ENCODE data around the gene TAS2R60. TPM values are rescaled to one million over a fixed set of nuclear protein-coding genes. Genes with fewer than 3 reads are reported as not detected.

Gene TAS2R60
- total RNA-seq, 4 donors from 2014 or later = 0.82 TPM; not detected in 3

GRCh38 chr7:143415742-143416397, 27.4 kb upstream of the TAS2R60 start:
- TF ChIP-seq, protein P1, sequence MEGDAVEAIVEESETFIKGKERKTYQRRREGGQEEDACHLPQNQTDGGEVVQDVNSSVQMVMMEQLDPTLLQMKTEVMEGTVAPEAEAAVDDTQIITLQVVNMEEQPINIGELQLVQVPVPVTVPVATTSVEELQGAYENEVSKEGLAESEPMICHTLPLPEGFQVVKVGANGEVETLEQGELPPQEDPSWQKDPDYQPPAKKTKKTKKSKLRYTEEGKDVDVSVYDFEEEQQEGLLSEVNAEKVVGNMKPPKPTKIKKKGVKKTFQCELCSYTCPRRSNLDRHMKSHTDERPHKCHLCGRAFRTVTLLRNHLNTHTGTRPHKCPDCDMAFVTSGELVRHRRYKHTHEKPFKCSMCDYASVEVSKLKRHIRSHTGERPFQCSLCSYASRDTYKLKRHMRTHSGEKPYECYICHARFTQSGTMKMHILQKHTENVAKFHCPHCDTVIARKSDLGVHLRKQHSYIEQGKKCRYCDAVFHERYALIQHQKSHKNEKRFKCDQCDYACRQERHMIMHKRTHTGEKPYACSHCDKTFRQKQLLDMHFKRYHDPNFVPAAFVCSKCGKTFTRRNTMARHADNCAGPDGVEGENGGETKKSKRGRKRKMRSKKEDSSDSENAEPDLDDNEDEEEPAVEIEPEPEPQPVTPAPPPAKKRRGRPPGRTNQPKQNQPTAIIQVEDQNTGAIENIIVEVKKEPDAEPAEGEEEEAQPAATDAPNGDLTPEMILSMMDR (IDR thresholded peaks at IDR 0.05; ENCODE audit: low read depth) = no peak

DNA sequence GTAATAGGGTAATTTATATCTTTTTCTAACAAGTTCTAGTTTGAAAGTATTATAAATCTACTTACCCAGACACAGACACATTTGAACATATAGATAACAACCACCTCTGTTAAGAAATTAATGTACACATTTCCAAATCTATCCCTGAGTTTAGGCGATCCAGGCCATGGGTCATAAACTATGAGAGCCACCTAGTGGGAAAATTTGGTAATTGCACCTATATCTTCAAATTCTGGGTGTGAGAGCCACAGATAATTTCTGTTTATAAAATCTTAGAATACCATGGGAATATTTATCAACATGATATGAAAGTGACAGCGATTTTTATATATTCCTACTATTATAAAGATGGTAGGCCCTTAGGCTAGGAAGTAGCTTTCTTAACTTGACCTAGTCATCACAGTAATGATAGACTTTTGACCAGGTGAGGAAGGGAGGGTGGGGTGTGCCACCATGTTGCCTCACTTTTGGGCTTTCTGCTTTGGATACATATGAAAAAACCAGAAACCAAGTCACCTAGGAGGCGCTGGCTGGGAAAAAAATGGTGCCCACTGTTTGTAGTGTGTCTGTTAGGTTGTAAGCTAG, 26.6 kb upstream of the TAS2R60 start:
- TF ChIP-seq, protein P1 (IDR thresholded peaks at IDR 0.05; ENCODE audit: low read depth) = no peak

DNA sequence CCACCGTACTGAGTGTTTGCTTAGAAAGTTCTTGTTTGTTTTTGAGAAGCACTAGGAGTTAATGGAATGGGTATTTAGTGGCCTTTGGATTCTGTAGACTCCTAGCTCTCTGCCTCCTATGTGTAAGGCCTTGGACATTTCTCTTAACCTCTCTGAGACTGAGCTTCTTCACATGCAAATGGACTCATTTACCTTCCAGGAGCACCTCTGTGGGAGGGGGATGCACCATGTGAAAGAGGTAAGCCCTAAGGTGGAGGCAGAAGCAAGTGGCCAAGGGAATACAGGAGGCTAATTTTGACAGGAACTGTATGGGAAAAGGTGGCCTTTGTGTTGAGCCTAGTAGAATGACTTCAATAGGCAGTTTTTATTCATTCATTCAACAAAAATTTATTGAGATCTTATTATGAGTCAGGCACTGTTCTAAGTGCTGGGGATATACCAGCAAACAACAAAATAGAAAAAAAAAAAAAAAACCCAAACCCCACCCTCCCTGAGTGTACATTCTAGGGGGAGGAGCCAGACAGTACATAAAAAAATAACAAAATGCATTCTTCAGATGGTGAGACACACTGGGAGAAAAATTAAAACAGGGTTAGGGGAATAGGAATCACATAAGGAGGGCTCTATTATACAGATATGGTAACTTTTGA, 25.4 kb upstream of the TAS2R60 start:
- TF ChIP-seq, protein P1 (IDR thresholded peaks at IDR 0.05; ENCODE audit: low read depth) = no peak

DNA sequence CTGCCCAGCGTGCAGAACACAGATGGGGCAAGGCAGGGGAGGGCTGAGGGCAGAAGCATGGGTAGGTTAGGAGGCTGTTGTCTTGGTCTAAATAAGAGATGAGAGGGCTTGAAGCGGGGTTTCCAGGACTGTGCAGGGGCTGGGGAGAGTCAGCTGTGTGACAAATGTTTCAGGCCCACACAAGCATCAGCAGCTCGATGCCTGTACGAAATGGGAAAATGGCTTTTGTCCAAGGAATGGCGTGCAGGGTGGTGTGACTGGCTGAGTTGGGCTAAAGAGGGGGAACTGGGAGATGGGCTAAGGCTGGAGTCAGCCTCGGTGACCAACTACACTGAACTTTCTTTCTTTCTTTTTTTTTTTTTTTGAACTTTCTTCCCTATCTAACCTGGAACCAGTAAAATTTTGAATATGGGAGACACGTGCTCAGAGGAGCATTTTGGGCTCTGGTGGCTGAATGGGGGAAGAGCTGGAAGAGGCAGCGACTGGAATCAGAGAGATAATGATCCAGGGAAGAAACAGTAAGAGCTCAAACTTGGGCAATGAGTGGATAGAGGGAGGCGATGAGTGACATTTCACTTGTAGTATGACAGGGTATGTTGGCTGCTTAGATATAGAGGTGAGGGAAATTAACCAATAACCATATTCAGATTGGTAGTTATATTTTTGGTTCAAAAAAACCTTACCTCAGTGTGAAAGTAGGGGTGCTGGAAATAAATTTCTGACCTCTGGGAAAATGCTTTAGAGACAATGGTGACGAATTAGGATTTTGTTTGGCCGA, 24.4 kb upstream of the TAS2R60 start:
- TF ChIP-seq, protein P1 (IDR thresholded peaks at IDR 0.05; ENCODE audit: low read depth) = no peak

DNA sequence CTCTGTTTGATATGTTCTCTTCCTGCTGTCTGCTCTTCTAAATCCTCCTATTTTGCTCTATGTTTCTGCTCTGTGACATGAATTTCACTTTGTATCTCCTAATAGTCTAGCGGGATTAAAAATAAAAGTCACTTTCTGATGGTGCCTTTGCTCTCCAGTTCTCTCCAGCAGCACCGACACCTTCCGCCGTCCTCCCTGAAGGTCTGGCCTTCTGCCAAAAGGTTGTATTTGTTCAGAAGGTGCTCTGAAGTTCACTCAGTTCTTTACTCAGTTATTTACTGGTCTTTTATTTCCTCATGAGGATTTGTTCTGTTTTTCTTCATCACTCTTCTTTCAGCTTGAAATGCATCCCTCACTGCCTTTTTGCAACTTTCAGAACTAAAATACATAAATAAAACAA, 23.4 kb upstream of the TAS2R60 start:
- TF ChIP-seq, protein P1 (IDR thresholded peaks at IDR 0.05; ENCODE audit: low read depth) = no peak

- TF ChIP-seq, protein P1 (IDR thresholded peaks at IDR 0.05; ENCODE audit: low read depth) = no peak
Measured at GRCh38 chr7:143422033-143422432, 21.2 kb upstream of the TAS2R60 start.

Data from subcutaneous adipose tissue (tissue), 4 donors.